NCI-H2029 treated with DMSO at 0.1 percent for 48 hours (cell line): Measurements from ENCODE around the gene COMTD1.

Experiments
- DNase-seq: peaks from one replicate; lab custom pipeline; 2025; lab: John Stamatoyannopoulos, UW

COMTD1 gene

GRCh38 chr10:75235375-75236177 is at the start of gene COMTD1:
Gene COMTD1, minus strand, starts transcription at chr10:75235957. Its CDS starts 29 bp downstream, at chr10:75235928.
- DNase-seq, result peak; percentile 19

GRCh38 chr10:75283671-75284470 is 48.1 kb upstream of the COMTD1 start:
- no peak for DNase-seq

- DNase-seq, result no peak
Observed at GRCh38 chr10:75283078-75283670, 47.4 kb upstream of the COMTD1 start.

- DNase-seq, result no peak
Observed at GRCh38 chr10:75281974-75282373, 46.2 kb upstream of the COMTD1 start.

GRCh38 chr10:75280236-75280635 is 44.5 kb upstream of the COMTD1 start:
- DNase-seq, result no peak

- no peak for DNase-seq
Observed at GRCh38 chr10:75276069-75276872, 40.5 kb upstream of the COMTD1 start.

GRCh38 chr10:75272896-75273295 is 37.1 kb upstream of the COMTD1 start:
- DNase-seq, result no peak

GRCh38 chr10:75272094-75272493 is 36.3 kb upstream of the COMTD1 start:
- DNase-seq, result no peak

GRCh38 chr10:75269605-75270004 is 33.8 kb upstream of the COMTD1 start:
- no peak for DNase-seq

GRCh38 chr10:75266945-75267344 is 31.2 kb upstream of the COMTD1 start:
- DNase-seq, result no peak

- DNase-seq, result no peak
Observed at GRCh38 chr10:75265856-75266255, 30.1 kb upstream of the COMTD1 start.

GRCh38 chr10:75263806-75264205 is 28.0 kb upstream of the COMTD1 start:
- DNase-seq, result no peak

- DNase-seq, result no peak
Observed at GRCh38 chr10:75261813-75262705, 26.3 kb upstream of the COMTD1 start.

GRCh38 chr10:75260990-75261389 is 25.2 kb upstream of the COMTD1 start:
- no peak for DNase-seq

GRCh38 chr10:75254739-75255138 is 19.0 kb upstream of the COMTD1 start:
- no peak for DNase-seq

- no peak for DNase-seq
Observed at GRCh38 chr10:75253281-75254220, 17.8 kb upstream of the COMTD1 start.

GRCh38 chr10:75250934-75251333 is 15.2 kb upstream of the COMTD1 start:
- DNase-seq, result no peak

GRCh38 chr10:75247797-75248196 is 12.0 kb upstream of the COMTD1 start:
- DNase-seq, result no peak

- no peak for DNase-seq
Observed at GRCh38 chr10:75246506-75246905, 10.7 kb upstream of the COMTD1 start.
